ENCODE measurements around the gene GAGE12H.
"Not testable (repeated sequence)": the region's sequence is repeated elsewhere in the genome, so short reads cannot be mapped to it uniquely, and the experiment has no call there.

GRCh38 chrX:49531877-49532276 is 47.9 kb upstream of the GAGE12H start, which contains the start of gene GAGE12C:
- TF ChIP-seq, protein P1, sequence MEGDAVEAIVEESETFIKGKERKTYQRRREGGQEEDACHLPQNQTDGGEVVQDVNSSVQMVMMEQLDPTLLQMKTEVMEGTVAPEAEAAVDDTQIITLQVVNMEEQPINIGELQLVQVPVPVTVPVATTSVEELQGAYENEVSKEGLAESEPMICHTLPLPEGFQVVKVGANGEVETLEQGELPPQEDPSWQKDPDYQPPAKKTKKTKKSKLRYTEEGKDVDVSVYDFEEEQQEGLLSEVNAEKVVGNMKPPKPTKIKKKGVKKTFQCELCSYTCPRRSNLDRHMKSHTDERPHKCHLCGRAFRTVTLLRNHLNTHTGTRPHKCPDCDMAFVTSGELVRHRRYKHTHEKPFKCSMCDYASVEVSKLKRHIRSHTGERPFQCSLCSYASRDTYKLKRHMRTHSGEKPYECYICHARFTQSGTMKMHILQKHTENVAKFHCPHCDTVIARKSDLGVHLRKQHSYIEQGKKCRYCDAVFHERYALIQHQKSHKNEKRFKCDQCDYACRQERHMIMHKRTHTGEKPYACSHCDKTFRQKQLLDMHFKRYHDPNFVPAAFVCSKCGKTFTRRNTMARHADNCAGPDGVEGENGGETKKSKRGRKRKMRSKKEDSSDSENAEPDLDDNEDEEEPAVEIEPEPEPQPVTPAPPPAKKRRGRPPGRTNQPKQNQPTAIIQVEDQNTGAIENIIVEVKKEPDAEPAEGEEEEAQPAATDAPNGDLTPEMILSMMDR (IDR thresholded peaks at IDR 0.05), result not testable (repeated sequence)
- TF ChIP-seq POLR2A (IDR thresholded peaks at IDR 0.05), result not testable (repeated sequence)

Measured in lower leg skin (tissue), 3 donors.